ENCODE measurements around the gene GPC2.

GRCh38 chr7:100177045-100178001 lies at the start of gene GPC2, which contains the start of gene STAG3:
- no peak for TF ChIP-seq GATA3 (IDR thresholded peaks at IDR 0.05; ENCODE audit: low read depth, low read length)
- no peak for TF ChIP-seq GATA2 (IDR thresholded peaks at IDR 0.05; ENCODE audit: low read depth, low read length)
